Adrenal gland (tissue), 12 donors: ENCODE data around the gene TMEM51. TPM values are rescaled to one million over a fixed set of nuclear protein-coding genes. Genes with fewer than 3 reads are reported as not detected.

ENCODE experiments used
- DNase-seq, 7 donors: peaks; one replicate each; pipeline ENCODE4 v3.0.0-alpha.2; 2019 to 2020
- H3K27ac ChIP-seq, 5 donors: fragments of 200-600 bp; sonication (generic) in 4 of 5; 1 replicate in 3 of 5; 2 replicates in 2 of 5; pipeline versions ENCODE4 v1.5.1 to v1.8.0; 2016 to 2020; ENCODE audit warnings: mild to moderate bottlenecking in 1 of 5
- H3K27me3 ChIP-seq: fragments of 200-600 bp; 2 replicates; pipeline ENCODE4 v1.8.0; 2021
- H3K36me3 ChIP-seq, 2 donors: fragments of 200-600 bp; replicated peaks in 1 of 2; 1 replicate in 1 of 2; 2 replicates in 1 of 2; pipeline versions ENCODE4 v1.5.1 to v1.8.0; 2018 to 2022
- H3K4me1 ChIP-seq, 2 donors: fragments of 200-600 bp; replicated peaks in 1 of 2; 1 replicate in 1 of 2; 2 replicates in 1 of 2; pipeline versions ENCODE4 v1.5.1 to v1.8.0; 2018 to 2021
- H3K4me3 ChIP-seq, 4 donors: fragments of 200-600 bp; sonication (generic) in 3 of 4; one replicate each; pipeline ENCODE4 v1.5.1; 2016 to 2018
- H3K9me3 ChIP-seq, 3 donors: fragments of 200-600 bp; sonication (generic) in 1 of 3; replicated peaks in 1 of 3; 1 replicate in 2 of 3; 2 replicates in 1 of 3; pipeline versions ENCODE4 v1.5.1 to v1.8.0; 2016 to 2021
- POLR2A ChIP-seq, 2 donors: fragments of 450-650 bp; IDR thresholded peaks; one replicate each; pipeline ENCODE4 v1.6.1; 2017; ENCODE audit warnings: antibody characterized with exemption in 2 of 2, mild to moderate bottlenecking in 2 of 2, moderate library complexity in 1 of 2
- WGBS, 4 donors: extraction: QIAGEN DNeasy Blood & Tissue Kit in 2 of 4; methylation state at CpG; one replicate each; pipeline versions ENCODE4 v1.1.5 to v1.1.7; 2013 to 2017; 5-methylcytosine and 5-hydroxymethylcytosine counted together
- intact Hi-C, 2 donors: fragments of 100-400 bp; cut with DNase I; formaldehyde crosslinking; loops; one replicate each; pipeline versions ENCODE4 v1.14.1 to v1.15.0; 2022 to 2023
- polyA plus RNA-seq, 3 donors: library from polyadenylated mRNA; stranded (reverse); fragments of 200-250 nt in 2 of 3; fragments of 350-450 nt in 1 of 3; fragmentation: Illumina TruSeq in 1 of 3; extraction: RNeasy Lipid Tissue Mini Kit (QIAGEN cat#74804) in 1 of 3; gene quantifications; one replicate each; pipeline ENCODE4 v1.2.3, GENCODE V29; 2013 to 2014
- total RNA-seq, 9 donors: library from RNA; depleted of rRNA in 4 of 9; stranded (reverse); fragments of >200 nt in 4 of 9; fragments of 120-200 nt in 1 of 9; fragmentation: NEBNext Ultra II Directional in 1 of 9; extraction: Animal tissue kit (Norgen Biotek cat#: 25700) in 1 of 9; gene quantifications; one replicate each; pipeline versions ENCODE4 v1.1.0 to v1.2.4, GENCODE V29; 2013 to 2023
- TF ChIP-seq, protein P1 (sequence below), 6 experiments: fragments of 450-650 bp in 4 of 6; fragments of 200-600 bp in 2 of 6; sonication (generic) in 1 of 6; IDR thresholded peaks; 1 replicate in 5 of 6; 2 replicates in 1 of 6; pipeline versions ENCODE4 v1.5.1 to v1.8.0; 2016 to 2021; ENCODE audit warnings: antibody characterized with exemption in 6 of 6, mild to moderate bottlenecking in 2 of 6, moderate library complexity in 1 of 6
- donor health status: healthy with polysubstance abuse.
- donor health status: Bipolar disorder and iron deficiency.
- donor health status: DM: yes; HTN: yes; CAD: no.
- donor health status: DM: no; HTN: no; CAD: no.
- donor health status: DM: no; HTN: no; CAD: no.
- donor health status: DM: yes; HTN: yes; CAD: no.

TMEM51 gene
- total and polyA plus RNA-seq, 12 donors, result 4.0 to 46.5 (median 31.0) TPM

DNA sequence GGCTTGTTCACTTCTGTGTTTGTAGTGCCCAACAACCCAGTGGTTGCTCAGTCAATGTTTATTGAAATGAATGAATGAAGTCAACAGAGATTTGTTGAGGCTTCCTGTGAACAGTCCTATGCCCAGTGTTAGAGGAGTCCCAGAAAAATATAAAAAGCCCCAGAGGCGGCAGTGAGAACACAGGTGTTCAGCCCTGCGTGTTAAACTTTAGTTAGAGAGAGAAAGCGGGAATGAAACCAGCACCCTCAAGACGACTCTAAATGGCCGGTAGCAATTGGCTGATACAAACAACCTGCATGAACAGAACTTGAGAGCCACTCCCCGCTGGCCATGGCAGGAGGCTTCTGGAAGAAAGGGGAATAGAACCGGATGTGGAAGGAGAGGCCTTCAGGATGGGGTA, 22.6 kb downstream of the TMEM51 start:
- intact Hi-C loops, result no loop called here
- Histone ChIP-seq H3K4me1 (peaks cover 55 to 79% of the 10 kb centered on the region in 2 donors), H3K27me3 (no peaks in the 10 kb centered on the region), H3K9me3 (no peaks in the 10 kb centered on the region), H3K27ac (peak overlapping the region in 3 of 5 donors; percentile 81 to 96 (median 94)), H3K4me3 (no peak overlapping the region), H3K36me3 (no peaks in the 10 kb centered on the region)
- no peak for TF ChIP-seq POLR2A (IDR thresholded peaks at IDR 0.05)
- TF ChIP-seq, protein P1, sequence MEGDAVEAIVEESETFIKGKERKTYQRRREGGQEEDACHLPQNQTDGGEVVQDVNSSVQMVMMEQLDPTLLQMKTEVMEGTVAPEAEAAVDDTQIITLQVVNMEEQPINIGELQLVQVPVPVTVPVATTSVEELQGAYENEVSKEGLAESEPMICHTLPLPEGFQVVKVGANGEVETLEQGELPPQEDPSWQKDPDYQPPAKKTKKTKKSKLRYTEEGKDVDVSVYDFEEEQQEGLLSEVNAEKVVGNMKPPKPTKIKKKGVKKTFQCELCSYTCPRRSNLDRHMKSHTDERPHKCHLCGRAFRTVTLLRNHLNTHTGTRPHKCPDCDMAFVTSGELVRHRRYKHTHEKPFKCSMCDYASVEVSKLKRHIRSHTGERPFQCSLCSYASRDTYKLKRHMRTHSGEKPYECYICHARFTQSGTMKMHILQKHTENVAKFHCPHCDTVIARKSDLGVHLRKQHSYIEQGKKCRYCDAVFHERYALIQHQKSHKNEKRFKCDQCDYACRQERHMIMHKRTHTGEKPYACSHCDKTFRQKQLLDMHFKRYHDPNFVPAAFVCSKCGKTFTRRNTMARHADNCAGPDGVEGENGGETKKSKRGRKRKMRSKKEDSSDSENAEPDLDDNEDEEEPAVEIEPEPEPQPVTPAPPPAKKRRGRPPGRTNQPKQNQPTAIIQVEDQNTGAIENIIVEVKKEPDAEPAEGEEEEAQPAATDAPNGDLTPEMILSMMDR (IDR thresholded peaks at IDR 0.05), result no peak
- no peak for DNase-seq
- WGBS, 4 donors, result 85 to 97% (median 94%) methylated on average over 7 of the region's 7 CpGs

DNA sequence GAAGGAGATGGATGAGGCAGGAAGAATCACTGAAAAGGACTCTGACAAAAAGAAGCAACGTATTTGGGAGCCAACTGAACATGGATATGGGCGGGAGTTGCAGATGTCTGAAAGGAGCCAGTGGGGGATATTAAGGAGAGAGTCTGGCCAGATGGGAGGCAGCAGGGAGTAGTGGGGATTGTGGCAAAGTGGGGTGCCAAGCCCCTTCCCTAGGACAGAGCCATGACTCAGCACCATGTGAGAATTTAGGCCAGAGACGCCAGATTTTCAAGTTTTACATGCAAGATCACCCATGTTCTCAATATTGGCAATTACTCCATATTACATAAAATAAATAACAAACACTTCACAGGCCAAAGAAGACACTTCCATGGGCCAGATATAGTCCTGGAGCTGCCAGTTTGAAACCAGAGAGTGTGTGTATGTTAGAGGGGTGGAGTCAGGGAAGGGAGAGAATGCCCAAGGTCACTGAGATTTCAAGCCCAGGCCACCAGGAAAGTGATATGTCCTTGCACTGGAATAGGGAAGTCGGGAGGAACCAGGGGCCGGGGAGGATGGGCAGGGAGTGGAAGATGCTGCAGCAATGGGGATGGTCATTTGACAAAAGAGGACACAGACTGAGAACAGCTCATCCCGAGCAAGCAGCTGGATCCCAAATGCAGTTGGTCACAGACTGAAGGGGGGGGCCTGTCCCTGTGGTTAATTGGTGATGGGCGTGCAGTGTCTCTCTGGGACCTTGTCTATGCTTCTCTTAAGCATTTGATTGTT, 23.5 kb downstream of the TMEM51 start:
- Histone ChIP-seq H3K9me3 (no peaks in the 10 kb centered on the region), H3K4me3 (no peak overlapping the region), H3K36me3 (no peaks in the 10 kb centered on the region), H3K27me3 (no peaks in the 10 kb centered on the region), H3K27ac (peak overlapping the region in 4 of 5 donors; percentile 29 to 96 (median 88)), H3K4me1 (peaks cover 50 to 71% of the 10 kb centered on the region in 2 donors)
- WGBS, 4 donors, result 49 to 58% (median 57%) methylated on average over 7 of the region's 7 CpGs
- intact Hi-C loops, result no loop called here
- TF ChIP-seq, protein P1 (IDR thresholded peaks at IDR 0.05), result no peak
- no peak for TF ChIP-seq POLR2A (IDR thresholded peaks at IDR 0.05)
- peak in 4 of 7 donors; percentile 37 to 60 (median 54) for DNase-seq

DNA sequence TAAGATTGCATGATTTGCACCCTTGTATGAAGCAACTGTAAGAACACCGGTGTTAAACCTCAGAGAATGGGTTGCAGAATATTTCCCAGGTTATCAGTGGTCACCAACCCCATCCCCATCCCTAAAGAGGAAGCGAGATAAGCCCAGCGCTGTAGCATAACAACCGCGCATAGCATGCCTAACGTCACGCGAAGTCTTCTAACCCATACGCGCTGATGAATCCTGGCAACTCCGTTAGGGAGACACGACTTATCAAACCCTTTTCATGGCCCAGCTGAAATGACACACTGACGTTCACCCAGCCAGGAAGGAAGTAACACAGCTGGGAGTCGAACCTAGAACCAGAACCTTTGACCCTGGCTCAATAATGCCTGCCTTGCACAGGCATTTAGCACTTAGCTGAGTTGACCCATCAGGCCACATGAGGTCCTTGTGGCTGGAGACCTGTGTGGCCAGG, 24.2 kb downstream of the TMEM51 start:
- Histone ChIP-seq H3K27me3 (no peaks in the 10 kb centered on the region), H3K4me3 (no peak overlapping the region), H3K27ac (peak overlapping the region in 4 of 5 donors; percentile 68 to 96 (median 88)), H3K4me1 (peaks cover 46 to 64% of the 10 kb centered on the region in 2 donors), H3K36me3 (no peaks in the 10 kb centered on the region), H3K9me3 (no peaks in the 10 kb centered on the region)
- peak in 1 of 7 donors; percentile 51 for DNase-seq
- intact Hi-C loops, result no loop called here
- 39 to 85% (median 67%) methylated on average over 6 to 14 of the region's 14 CpGs for WGBS, 4 donors
- TF ChIP-seq, protein P1 (IDR thresholded peaks at IDR 0.05), result no peak
- no peak for TF ChIP-seq POLR2A (IDR thresholded peaks at IDR 0.05)

DNA sequence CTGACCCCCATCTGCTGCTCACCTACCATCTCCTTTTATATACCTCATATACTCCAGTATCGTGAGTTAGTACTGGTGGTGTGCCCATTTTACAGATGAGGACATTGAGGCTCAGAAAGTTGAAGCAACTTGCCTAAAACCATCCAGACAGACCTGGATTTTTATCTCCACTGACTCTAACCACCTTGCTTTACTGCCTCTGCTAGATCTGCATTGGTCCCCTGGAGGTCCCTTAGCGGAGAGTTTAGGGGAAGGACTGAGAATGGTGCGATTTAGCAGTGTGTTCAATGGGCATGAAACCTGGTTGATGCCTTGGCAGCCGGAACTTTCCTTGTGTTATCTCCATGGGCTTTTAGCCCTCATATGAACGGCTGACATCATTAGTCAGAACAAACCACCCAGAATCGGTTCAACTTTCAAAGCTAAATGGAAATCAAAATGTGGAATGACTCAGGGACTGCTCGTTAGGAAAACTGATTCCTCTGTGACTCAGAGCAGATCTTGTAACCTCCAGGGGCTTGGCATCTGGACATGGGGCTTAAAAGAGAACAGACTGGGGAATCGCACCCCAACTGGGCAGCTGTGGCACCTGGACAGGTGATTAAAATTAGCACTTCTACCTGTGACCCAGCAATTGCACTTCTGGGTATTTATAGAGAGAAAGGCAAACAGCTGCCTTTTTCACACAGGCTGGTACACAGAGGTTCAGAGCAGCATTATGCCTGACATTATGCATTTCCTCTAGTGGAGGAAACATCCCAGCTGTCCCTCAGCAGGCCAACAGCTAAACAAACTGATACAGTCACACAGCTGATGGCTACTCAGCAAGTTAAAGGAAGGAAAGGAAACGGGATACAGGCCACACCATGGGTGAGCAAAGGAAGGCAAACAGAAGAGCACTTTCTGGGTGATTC, 25.3 kb downstream of the TMEM51 start:
- peak in 6 of 7 donors; percentile 65 to 82 (median 74) for DNase-seq
- Histone ChIP-seq H3K9me3 (no peaks in the 10 kb centered on the region), H3K27ac (peak overlapping the region; percentile 32 to 96 (median 81)), H3K27me3 (no peaks in the 10 kb centered on the region), H3K36me3 (no peaks in the 10 kb centered on the region), H3K4me3 (no peak overlapping the region), H3K4me1 (peaks cover 38 to 53% of the 10 kb centered on the region in 2 donors)
- TF ChIP-seq POLR2A (IDR thresholded peaks at IDR 0.05), result peak in 1 of 2 donors; percentile 46
- TF ChIP-seq, protein P1 (IDR thresholded peaks at IDR 0.05), result peak in 1 of 6 experiments; percentile 4
- whole genome bisulfite sequencing, 4 donors, result 32 to 50% (median 37%) methylated on average over 9 of the region's 9 CpGs
- intact Hi-C loops, result no loop called here
